Measurements from ENCODE around the gene EFCAB6. TPM values are rescaled to one million over a fixed set of nuclear protein-coding genes. Genes with fewer than 3 reads are reported as not detected.

The EFCAB6 gene
- total and polyA plus RNA-seq, 2 donors (not counting 3 experiments of a cell fraction or from before 2014, with no cell fraction given) = 0.07 to 0.31 TPM

DNA sequence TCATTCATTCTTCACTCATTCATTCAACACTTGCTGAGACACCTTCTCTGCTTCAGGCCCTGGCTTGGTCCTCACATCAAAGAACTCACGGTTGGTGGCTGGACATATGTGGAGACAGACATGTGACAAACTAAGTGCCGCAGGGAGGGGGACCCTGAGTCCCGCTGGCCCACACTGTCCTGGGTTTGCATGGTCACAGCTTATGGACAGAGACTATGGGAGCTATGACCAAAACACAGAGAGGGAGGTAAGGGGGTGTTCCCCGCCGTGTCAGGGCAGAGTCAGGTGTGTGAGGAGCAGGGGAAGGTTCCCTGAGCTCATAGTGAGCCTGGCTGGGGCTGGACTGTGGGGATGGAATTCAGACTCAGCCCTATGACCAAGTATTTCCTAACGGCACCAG lies 277.2 kb downstream of the EFCAB6 start:
- no peaks in the 10 kb centered on the region for H3K9me1 ChIP-seq (replicated peaks; ENCODE audit: control insufficient read depth, extremely low read depth, insufficient read depth, low read length)
- H3K4me2 ChIP-seq (ENCODE audit: insufficient read depth, low read length) = no peak overlapping the region
- no peak for TF ChIP-seq JUN (IDR thresholded peaks at IDR 0.05; ENCODE audit: borderline replicate concordance, insufficient read depth, insufficient read length, low read depth)
- TF ChIP-seq, protein P1, sequence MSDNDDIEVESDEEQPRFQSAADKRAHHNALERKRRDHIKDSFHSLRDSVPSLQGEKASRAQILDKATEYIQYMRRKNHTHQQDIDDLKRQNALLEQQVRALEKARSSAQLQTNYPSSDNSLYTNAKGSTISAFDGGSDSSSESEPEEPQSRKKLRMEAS (IDR thresholded peaks at IDR 0.05; ENCODE audit: insufficient read depth, insufficient read length) = no peak
- no peak for TF ChIP-seq MYC (IDR thresholded peaks at IDR 0.05; ENCODE audit: low read depth, low read length)
- TF ChIP-seq FOS (IDR thresholded peaks at IDR 0.05; ENCODE audit: borderline replicate concordance, insufficient read depth, low read length) = no peak
- no peak for TF ChIP-seq POLR2AphosphoS5 (IDR thresholded peaks at IDR 0.05; ENCODE audit: insufficient read depth, low read depth, low read length)
- no peak for TF ChIP-seq EZH2 (IDR thresholded peaks at IDR 0.05; ENCODE audit: borderline replicate concordance, low read depth, low read length, severe bottlenecking)
- TF ChIP-seq GATA2 (IDR thresholded peaks at IDR 0.05; ENCODE audit: insufficient read depth, insufficient read length, low read depth, low read length) = no peak
- TF ChIP-seq, protein P2, sequence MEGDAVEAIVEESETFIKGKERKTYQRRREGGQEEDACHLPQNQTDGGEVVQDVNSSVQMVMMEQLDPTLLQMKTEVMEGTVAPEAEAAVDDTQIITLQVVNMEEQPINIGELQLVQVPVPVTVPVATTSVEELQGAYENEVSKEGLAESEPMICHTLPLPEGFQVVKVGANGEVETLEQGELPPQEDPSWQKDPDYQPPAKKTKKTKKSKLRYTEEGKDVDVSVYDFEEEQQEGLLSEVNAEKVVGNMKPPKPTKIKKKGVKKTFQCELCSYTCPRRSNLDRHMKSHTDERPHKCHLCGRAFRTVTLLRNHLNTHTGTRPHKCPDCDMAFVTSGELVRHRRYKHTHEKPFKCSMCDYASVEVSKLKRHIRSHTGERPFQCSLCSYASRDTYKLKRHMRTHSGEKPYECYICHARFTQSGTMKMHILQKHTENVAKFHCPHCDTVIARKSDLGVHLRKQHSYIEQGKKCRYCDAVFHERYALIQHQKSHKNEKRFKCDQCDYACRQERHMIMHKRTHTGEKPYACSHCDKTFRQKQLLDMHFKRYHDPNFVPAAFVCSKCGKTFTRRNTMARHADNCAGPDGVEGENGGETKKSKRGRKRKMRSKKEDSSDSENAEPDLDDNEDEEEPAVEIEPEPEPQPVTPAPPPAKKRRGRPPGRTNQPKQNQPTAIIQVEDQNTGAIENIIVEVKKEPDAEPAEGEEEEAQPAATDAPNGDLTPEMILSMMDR (IDR thresholded peaks at IDR 0.05; ENCODE audit: extremely low read depth in 1 of 2, insufficient read depth in 1 of 2, low read depth in 1 of 2, low read length in 2 of 2) = no peak
- no peak for TF ChIP-seq POLR2A (IDR thresholded peaks at IDR 0.05; ENCODE audit: low read depth, low read length)
- H2AFZ ChIP-seq (ENCODE audit: low read depth, low read length) = no peak overlapping the region
- H4K20me1 ChIP-seq (replicated peaks; ENCODE audit: control insufficient read depth, extremely low read depth, insufficient read depth, low read length) = no peaks in the 10 kb centered on the region
- FAIRE-seq = no peak
- H3K4me1 ChIP-seq (ENCODE audit: control insufficient read depth, extremely low read depth, insufficient read depth, low read length) = no peaks in the 10 kb centered on the region
- CTCF ChIA-PET = no interaction called here
- POLR2A ChIA-PET = no interaction called here
- no peaks in the 10 kb centered on the region for H3K27me3 ChIP-seq (ENCODE audit: control insufficient read depth in 2 of 2, insufficient read depth in 2 of 2, low read length in 2 of 2)
- intact Hi-C loops (cut with micrococcal nuclease) = no loop called here
- dilution Hi-C loops (cut with MboI; ENCODE audit: extremely low pct_ligation_motif_present, low sequenced_read_pairs) = no loop called here
- no peak for DNase-seq (ENCODE audit: low read depth, low spot score)
- no peak overlapping the region for H3K9ac ChIP-seq (replicated peaks; ENCODE audit: extremely low read depth, insufficient read depth, low read length)
- H3K79me2 ChIP-seq (ENCODE audit: control insufficient read depth, insufficient read depth, low read length) = no peaks in the 10 kb centered on the region
- no peak overlapping the region for H3K27ac ChIP-seq (ENCODE audit: insufficient read depth, low read depth, low read length)
- H3K4me3 ChIP-seq (replicated peaks in 1 of 3; ENCODE audit: insufficient read depth in 1 of 3, low read depth in 1 of 3, low read length in 3 of 3) = no peak overlapping the region
- no peaks in the 10 kb centered on the region for H3K36me3 ChIP-seq (ENCODE audit: control insufficient read depth in 2 of 2, extremely low read depth in 1 of 2, insufficient read depth in 2 of 2, low read length in 2 of 2)
- H3K9me3 ChIP-seq (replicated peaks; ENCODE audit: control insufficient read depth, insufficient read depth, low read length) = no peaks in the 10 kb centered on the region
- no TSS peak for BruUV-seq (replicated peaks)

All from endothelial cell of umbilical vein (primary cell).